ENCODE measurements around the gene KRTAP2-2.

KRTAP2-2 gene

GRCh38 chr17:41020336-41020735 is 34.7 kb downstream of the KRTAP2-2 start:
- DNase-seq (ENCODE audit: low spot score), result no peak

GRCh38 chr17:41019415-41019814 is 35.6 kb downstream of the KRTAP2-2 start:
- DNase-seq (ENCODE audit: low spot score), result no peak

GRCh38 chr17:41018541-41018940 is 36.5 kb downstream of the KRTAP2-2 start:
- no peak for DNase-seq (ENCODE audit: low spot score)

- no peak for DNase-seq (ENCODE audit: low spot score)
Observed at GRCh38 chr17:41016578-41017215, 38.3 kb downstream of the KRTAP2-2 start.

- DNase-seq (ENCODE audit: low spot score), result no peak
Observed at GRCh38 chr17:41015454-41015853, 39.6 kb downstream of the KRTAP2-2 start.

- no peak for DNase-seq (ENCODE audit: low spot score)
Observed at GRCh38 chr17:41013606-41014005, 41.4 kb downstream of the KRTAP2-2 start.

GRCh38 chr17:41013181-41013580 is 41.8 kb downstream of the KRTAP2-2 start:
- no peak for DNase-seq (ENCODE audit: low spot score)

GRCh38 chr17:41012326-41013120 is 42.5 kb downstream of the KRTAP2-2 start:
- no peak for DNase-seq (ENCODE audit: low spot score)

- DNase-seq (ENCODE audit: low spot score), result no peak
Observed at GRCh38 chr17:41010441-41010840, 44.6 kb downstream of the KRTAP2-2 start.

- DNase-seq (ENCODE audit: low spot score), result no peak
Observed at GRCh38 chr17:41009936-41010335, 45.1 kb downstream of the KRTAP2-2 start.

GRCh38 chr17:41009301-41009760 is 45.7 kb downstream of the KRTAP2-2 start:
- no peak for DNase-seq (ENCODE audit: low spot score)

GRCh38 chr17:41008811-41009210 is 46.2 kb downstream of the KRTAP2-2 start, which contains the start of gene KRTAP3-1:
Gene KRTAP3-1, minus strand, starts transcription at chr17:41009128. Its CDS starts 54 bp downstream, at chr17:41009074.
- no peak for DNase-seq (ENCODE audit: low spot score)

Data from ecto neural progenitor cell (in vitro differentiated cells).